ENCODE data around the gene OR2B2.
"Not testable (repeated sequence)": the region's sequence is repeated elsewhere in the genome, so short reads cannot be mapped to it uniquely, and the experiment has no call there.

- TF ChIP-seq CTCF (IDR thresholded peaks at IDR 0.05); CEBPB (IDR thresholded peaks at IDR 0.05); RNF2 (IDR thresholded peaks at IDR 0.05; ENCODE audit: borderline replicate concordance, low read depth): not testable (repeated sequence)
Observed at GRCh38 chr6:27928041-27928440, 15.8 kb upstream of the OR2B2 start.
